WTC11 (cell line): ENCODE results near the gene GPATCH2L.

Source experiments
- CTCF ChIP-seq: fragments of 200-600 bp; IDR thresholded peaks from 2 replicates; pipeline ENCODE4 v1.8.0; 2022; ENCODE audit warnings: antibody characterized with exemption
- HMGA2 ChIP-seq: fragments of 250-450 bp; sonication (Bioruptor Pico); IDR thresholded peaks from 2 replicates; pipeline ENCODE4 v1.4.0; 2021; ENCODE audit warnings: mild to moderate bottlenecking, moderate library complexity
- ZNF121 ChIP-seq: sonication (generic); formaldehyde crosslinking; IDR thresholded peaks from 2 replicates; pipeline ENCODE4 v1.8.0; 2023; ENCODE audit warnings: missing genetic modification reagents

GRCh38 chr14:76194327-76194726 lies 42.6 kb downstream of the GPATCH2L start:
- no peak for TF ChIP-seq ZNF121 (CRISPR knock-in tag)
- TF ChIP-seq HMGA2 (CRISPR knock-in tag) = no peak
- TF ChIP-seq CTCF = no peak
